AG10803 (cell line): ENCODE measurements around the gene ZG16.
"Not testable (repeated sequence)": the region's sequence is repeated elsewhere in the genome, so short reads cannot be mapped to it uniquely, and the experiment has no call there.

ENCODE experiments used
- DNase-seq: peaks from one replicate; pipeline ENCODE4 v3.0.0; 2010; ENCODE audit warnings: low read depth
- H3K4me3 ChIP-seq: 2 replicates; pipeline ENCODE4 v1.5.1; 2011; ENCODE audit warnings: mild to moderate bottlenecking, low read length, control low read depth
- CTCF ChIP-seq: conservative IDR thresholded peaks from 2 replicates; pipeline ENCODE4 v1.5.1; 2011; ENCODE audit warnings: mild to moderate bottlenecking, low read length, control low read depth, inconsistent platforms

ZG16 gene

GRCh38 chr16:29777576-29778350 lies at the start of gene ZG16:
Gene ZG16 (plus strand): TSS chr16:29778256. CDS start chr16:29779267, 1,011 bp downstream.
- no peak for TF ChIP-seq CTCF
- H3K4me3 ChIP-seq = no peak within 1 kb of the TSS
- DNase-seq = no peak

- H3K4me3 ChIP-seq = no peak overlapping the region
- TF ChIP-seq CTCF = peak; percentile 71
- DNase-seq = peak; percentile 56
Observed at GRCh38 chr16:29729116-29729521, 48.9 kb upstream of the ZG16 start.

GRCh38 chr16:29730649-29731048 lies 47.4 kb upstream of the ZG16 start:
- no peak for TF ChIP-seq CTCF
- H3K4me3 ChIP-seq = no peak overlapping the region

GRCh38 chr16:29731768-29732601 lies 46.1 kb upstream of the ZG16 start:
- not testable (repeated sequence) for H3K4me3 ChIP-seq

More at GRCh38 chr16:29730649-29731048, 47.4 kb upstream of the ZG16 start:
- DNase-seq = no peak

GRCh38 chr16:29734786-29735185 lies 43.3 kb upstream of the ZG16 start:
- no peak overlapping the region for H3K4me3 ChIP-seq
- TF ChIP-seq CTCF = no peak
- DNase-seq = no peak

More at GRCh38 chr16:29731768-29732601, 46.1 kb upstream of the ZG16 start:
- DNase-seq = not testable (repeated sequence)

- TF ChIP-seq CTCF = no peak; the same call in 1 of the 2 replicates
- no peak for DNase-seq
- H3K4me3 ChIP-seq = no peak overlapping the region
Observed at GRCh38 chr16:29736112-29736511, 41.9 kb upstream of the ZG16 start.

GRCh38 chr16:29736764-29737163 lies 41.3 kb upstream of the ZG16 start:
- no peak for TF ChIP-seq CTCF
- DNase-seq = no peak
- H3K4me3 ChIP-seq = no peak overlapping the region
